Thyroid gland (tissue), 4 donors: ENCODE data around the gene HIRIP3.

Source experiments
- POLR2A ChIP-seq, 2 donors: fragments of 450-650 bp; IDR thresholded peaks; one replicate each; pipeline ENCODE4 v1.6.1; 2017; ENCODE audit warnings: antibody characterized with exemption in 2 of 2, mild to moderate bottlenecking in 2 of 2, moderate library complexity in 1 of 2
- TF ChIP-seq, protein P1 (sequence below), 6 experiments: fragments of 200-600 bp in 3 of 6; fragments of 450-650 bp in 3 of 6; sonication (generic) in 3 of 6; IDR thresholded peaks; one replicate each; pipeline ENCODE4 v1.5.1; 2016 to 2019; ENCODE audit warnings: antibody characterized with exemption in 6 of 6, mild to moderate bottlenecking in 2 of 6, inconsistent platforms in 1 of 6, moderate library complexity in 1 of 6

DNA sequence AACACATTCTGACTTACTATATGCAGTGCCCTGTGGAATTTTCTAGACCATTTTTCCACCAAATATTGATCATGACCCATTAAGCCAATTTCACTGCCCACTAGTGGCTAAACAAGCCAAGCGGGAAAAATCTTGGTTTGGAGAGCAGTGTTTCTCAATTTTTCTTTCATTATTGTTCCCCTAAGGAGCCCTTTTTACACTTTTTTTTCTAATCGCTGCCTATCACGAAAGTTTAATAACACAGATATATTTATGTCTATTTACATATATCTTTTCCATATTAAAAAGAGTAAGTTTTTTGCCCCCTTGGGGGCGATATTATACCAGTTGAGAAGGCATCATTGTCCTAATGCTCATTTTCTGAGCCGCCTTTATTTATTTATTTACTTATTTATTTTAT is 46.4 kb upstream of the HIRIP3 start:
- TF ChIP-seq, protein P1, sequence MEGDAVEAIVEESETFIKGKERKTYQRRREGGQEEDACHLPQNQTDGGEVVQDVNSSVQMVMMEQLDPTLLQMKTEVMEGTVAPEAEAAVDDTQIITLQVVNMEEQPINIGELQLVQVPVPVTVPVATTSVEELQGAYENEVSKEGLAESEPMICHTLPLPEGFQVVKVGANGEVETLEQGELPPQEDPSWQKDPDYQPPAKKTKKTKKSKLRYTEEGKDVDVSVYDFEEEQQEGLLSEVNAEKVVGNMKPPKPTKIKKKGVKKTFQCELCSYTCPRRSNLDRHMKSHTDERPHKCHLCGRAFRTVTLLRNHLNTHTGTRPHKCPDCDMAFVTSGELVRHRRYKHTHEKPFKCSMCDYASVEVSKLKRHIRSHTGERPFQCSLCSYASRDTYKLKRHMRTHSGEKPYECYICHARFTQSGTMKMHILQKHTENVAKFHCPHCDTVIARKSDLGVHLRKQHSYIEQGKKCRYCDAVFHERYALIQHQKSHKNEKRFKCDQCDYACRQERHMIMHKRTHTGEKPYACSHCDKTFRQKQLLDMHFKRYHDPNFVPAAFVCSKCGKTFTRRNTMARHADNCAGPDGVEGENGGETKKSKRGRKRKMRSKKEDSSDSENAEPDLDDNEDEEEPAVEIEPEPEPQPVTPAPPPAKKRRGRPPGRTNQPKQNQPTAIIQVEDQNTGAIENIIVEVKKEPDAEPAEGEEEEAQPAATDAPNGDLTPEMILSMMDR (IDR thresholded peaks at IDR 0.05): peak in 4 of 6 experiments; percentile 19 to 44 (median 38)
- TF ChIP-seq POLR2A (IDR thresholded peaks at IDR 0.05): no peak
